ENCODE measurements around the gene CLDN1.

Gene CLDN1

DNA sequence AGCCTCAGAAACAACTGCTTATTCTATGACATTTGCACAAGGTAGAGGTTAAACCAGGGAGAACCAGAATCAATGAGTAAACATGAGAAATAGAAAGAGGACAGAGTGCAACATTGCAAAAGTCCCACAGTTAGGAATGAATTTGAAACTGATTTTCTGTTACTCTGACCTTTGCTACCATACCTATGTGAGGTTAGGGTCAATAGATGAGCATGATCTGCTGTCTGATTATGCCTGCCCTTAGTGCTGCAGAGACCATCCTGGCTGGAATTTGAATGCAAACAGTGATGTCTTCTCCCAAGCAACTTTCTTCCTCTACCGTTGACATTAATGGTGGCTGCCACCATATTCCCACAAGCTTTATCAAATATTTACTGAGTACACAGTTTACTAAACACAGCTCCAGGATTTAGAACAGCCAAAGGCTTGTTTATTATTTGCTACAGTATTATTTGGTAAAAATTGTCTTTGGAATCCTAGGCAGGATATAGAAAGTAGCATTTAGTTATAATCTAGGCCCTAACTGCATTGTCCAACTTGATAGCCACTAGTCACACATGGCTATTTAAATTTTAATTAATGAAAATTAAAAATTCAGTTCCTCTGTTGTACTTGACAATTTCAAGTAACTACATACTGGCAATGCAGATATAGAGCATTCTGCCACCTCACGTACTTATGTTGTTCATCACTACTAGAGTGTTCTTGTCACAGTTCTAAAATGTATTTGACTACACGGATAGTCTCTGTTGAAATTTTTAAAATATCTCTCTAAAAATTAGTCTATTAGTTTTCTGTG is 8.9 kb upstream of the CLDN1 start:
- DNase-seq = no peak

DNA sequence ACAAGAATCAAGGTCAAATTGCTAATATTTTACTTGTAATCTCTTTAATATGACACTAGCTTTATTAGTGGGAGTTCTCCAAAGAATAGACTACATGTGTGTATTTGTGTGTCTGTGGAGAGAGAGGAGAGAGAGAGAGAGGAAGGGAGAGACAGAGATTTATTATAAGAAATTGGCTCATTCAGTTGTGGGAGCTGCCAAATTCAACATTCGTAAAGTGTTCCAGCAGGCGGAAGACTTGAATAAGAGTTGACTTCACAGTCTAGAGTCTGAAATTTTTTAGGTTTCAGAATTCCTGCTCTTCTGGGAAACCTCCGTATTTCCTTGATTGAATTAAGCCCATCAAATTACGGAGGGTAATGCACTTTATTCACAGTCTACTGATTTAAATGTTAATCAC is 4.7 kb upstream of the CLDN1 start:
- no peak for DNase-seq

DNA sequence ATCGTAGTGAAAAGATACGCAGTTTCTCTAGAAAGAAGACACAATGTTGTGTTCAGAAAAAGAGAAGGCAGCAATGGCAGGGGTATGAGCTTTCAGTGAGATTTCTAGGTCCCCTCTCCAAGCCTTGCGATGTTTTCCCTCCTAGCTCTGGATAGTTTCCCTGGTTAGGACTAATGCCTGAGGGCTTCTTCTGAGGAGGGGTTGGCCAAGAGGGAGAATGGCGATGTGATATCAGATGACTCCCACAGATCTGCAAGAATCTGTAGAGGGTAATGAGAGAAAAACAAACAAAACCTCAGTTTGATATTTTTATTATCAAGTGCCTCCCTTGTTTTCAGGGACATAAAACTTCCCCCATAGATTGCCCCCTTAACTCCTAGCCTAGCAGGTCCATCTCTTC is 4.1 kb upstream of the CLDN1 start:
- DNase-seq = no peak

DNA sequence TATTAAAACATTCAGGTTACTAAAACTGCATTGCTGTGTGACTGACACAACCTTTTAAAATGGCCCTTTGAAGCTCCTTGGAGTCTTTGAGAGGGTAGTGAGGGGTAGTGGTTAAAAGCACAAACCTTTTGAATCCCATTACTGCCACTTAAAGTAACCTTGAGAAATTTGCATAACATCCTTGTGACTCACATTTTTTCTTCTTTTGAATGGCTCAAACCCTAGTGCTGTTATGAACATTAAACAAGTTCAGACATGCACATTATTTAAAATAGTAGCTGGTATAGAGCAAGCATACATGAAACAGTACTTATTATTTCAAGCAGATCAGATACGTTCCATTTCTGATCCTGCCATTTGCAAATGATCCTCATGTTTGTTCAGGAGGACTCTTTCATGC is 3.7 kb upstream of the CLDN1 start:
- no peak for DNase-seq

DNA sequence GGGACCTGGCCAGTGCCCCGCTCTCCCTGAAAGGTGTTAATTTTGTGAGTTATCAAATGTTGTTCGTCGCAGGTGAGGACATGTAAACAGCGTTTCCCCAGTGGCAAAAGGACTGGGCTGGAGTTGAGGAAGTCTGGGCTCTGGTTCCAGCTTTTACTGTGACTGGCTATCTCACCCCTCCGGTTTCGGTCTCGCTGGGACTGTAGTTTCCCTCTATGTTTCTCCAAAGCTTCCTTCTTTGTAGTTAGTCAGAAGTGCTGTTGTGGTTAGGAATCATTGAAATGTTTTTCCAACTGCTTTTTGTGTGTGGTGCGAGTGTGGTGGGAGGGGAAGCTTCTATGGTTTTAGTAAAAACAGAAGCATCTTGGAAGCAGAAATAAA is 990 bp upstream of the CLDN1 start:
- no peak for DNase-seq

DNA sequence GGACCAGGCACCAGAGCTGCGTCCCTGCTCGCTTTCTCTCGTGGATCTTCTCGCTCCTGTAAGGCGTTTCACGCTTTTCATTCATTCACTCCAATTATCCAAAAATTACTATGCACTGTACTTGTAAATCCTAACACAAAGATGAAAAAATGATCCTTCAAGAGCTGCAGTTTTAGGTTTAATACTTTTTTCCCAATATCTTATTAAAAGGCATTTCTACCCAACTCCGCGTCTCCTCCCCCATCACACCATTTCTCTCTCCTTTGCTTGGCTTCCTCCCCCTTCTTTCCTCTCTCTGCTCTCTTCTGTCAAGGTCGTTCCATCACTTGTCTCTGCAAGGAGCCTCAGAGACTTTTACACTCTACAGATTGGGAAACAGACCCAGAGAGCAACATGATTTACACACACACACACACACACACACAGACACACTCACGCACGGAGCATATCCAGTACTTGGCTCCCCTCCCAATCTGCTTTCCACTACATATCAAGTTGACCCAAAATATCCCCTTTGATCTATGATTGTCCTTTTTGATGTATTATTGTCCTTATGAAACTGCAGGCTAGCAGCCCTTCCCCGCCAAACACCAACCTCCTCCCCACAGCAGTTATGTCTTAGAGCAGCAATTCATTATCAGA is 479 bp upstream of the CLDN1 start:
- no peak for DNase-seq

DNA sequence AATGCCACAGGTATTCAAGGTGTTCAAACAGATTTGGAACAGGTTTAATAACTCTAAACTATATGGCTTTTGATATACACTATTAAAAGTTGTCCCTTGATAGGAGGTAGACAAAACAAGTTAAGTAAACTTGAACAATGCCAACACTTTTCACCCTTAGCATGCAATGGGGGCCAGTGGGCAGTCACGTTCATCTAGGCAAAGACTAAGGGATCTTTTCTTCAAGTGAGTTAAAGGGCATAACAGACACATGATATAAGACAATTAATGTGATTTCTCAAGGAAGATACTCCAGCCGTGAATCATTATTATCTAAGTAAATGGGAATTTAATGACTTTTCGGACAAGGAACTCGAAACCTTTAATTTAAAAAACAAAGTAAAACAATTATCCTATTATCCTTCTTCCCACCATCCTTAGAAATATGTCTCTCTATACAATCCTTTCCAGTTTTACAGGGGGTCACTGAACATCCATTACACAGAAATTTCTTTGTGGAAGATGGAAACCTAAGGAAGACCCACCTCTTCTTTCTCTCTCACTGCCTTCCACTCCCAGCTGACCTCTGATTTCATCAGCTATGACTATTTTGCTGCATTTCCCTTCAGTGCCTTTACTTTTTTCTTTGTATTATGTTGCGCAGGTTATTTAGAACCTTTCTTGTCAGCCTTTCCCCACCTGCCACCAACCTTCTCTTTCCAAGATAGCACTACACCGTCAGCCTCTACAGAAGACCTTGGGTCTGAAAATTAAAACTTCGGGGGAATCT is 1.5 kb downstream of the CLDN1 start:
- DNase-seq = no peak

DNA sequence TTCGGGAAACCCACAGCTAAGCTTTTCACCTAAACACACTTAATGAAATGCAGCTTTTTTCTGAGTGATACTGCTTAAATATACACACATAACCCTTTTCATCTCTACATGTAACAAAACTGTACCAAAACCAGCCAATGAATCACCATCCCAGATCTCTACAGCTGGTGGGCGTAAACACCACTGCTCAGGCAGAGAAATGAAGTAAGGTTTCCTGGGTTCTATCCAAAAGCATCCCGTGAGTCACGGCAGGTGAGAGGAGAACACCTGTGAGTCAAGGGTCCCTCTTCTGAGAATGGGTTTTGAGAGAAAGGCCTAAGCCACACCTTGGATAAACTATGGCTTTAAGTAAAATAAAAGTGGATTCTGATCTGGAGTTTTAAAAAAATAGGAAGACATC is 2.6 kb downstream of the CLDN1 start:
- DNase-seq = no peak

DNA sequence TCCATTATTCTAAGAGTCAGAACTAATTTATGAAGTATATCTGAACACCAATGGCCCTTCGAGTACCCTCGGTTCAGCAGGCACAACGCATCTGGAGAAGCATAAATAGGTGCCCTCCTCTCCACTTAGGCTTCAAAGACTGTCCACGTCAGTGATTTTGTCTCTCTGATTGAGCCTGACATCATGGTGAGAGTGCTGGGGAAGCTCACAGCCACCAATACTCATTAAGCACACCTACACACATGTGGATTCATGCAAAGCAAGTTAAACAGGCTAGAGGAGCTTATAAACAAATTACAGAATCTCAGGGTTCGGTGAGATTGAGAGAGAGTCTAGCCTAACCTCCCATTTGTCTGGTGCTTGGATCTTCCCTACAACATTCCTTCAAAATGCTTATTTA is 3.6 kb downstream of the CLDN1 start:
- no peak for DNase-seq

DNA sequence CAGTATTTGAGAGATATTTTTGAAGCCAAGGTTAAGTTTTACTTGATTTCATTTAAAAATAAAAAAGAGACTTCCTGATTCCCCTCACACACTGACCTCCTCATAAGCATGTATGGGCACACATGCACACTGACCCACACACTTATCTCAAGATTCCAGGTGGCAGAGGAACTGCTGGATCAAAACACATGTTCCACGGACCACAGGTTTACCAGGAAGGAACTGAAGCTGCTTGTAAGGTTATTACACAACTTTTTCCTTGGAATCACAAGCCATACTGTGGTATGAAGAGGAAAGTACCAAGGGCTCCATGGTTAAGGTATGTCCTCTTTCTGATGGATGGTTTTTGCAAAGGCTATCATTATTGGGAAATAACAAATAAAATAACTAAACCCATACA is 7.5 kb downstream of the CLDN1 start:
- DNase-seq = no peak

DNA sequence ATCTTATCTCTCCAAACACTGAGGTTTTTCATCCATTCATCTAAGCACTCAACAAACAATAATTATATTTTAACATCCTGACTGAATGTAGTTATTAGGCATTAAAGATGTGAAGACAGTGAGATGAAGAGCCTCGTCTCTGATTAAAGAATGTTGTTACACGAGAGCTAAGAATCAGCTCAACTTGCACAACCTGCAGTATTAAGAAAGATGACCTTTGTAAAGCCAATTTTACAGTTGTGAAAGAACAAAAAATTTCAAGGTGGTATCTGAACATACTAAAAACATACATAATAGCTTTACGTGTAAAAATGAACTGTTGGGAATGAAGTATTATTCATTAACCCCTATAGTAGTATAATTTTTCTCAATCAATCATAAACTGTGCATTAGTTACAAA is 12.8 kb downstream of the CLDN1 start:
- DNase-seq = no peak

DNA sequence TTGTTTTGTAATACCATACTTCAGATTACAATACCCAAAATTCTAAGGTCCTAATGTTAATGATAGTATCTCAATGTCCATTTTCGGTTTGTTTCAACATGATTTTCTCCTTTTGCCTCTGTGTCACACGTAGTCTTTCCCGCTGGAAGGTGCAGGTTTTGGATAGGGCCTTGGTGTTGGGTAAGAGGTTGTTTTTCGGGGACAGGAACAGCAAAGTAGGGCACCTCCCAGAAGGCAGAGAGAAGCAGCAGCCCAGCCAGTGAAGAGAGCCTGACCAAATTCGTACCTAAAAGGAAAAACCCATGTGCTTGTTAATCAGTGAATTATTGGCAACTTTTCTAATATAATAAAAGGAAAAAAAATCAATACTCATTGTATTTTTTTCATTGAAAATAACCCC is 14.1 kb downstream of the CLDN1 start:
- no peak for DNase-seq

DNA sequence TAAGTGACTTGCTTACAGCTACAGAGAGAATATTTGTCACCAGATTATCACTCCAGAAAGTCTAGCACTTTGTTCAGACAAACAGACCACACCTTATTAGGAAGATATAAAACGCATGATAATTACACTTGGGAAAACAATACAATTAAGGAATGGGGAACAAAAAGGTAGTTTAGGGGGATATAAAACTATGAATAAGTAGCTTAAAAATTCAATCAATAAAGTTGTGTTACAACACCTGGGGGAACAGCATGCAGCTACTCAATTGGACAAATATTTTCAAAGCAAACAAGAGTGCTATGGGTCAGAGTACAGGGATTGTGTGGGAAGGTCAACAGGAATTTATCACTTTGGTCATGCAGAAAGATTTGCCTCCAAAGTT is 15.1 kb downstream of the CLDN1 start:
- no peak for DNase-seq

DNA sequence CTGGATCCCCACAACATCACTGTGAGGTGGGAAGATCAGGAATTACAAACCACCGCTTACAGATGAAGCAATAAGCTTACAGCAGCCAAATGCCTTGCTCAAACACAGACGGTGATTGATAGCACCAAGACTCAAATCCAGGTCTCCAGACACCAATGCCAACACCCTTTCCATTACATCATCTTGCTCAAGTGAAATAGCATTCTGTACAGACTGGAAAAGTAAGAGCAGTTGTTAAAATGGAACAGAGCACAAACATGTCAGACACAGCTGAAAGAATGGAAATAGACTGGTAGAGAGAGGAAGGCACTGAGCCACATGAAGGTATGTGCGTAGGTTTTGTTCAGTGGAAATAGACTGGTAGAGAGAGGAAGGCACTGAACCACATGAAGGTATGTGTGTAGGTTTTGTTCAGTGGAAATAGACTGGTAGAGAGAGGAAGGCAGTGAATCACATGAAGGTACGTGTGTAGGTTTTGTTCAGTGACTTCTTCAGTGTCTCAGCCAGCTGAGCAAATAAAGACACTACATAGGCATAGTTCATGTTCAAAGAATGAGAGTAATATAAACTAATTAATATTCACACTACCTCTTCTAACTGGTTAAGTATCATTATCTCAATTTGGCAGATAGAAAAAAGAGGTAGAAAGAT is 15.6 kb downstream of the CLDN1 start:
- DNase-seq = no peak

DNA sequence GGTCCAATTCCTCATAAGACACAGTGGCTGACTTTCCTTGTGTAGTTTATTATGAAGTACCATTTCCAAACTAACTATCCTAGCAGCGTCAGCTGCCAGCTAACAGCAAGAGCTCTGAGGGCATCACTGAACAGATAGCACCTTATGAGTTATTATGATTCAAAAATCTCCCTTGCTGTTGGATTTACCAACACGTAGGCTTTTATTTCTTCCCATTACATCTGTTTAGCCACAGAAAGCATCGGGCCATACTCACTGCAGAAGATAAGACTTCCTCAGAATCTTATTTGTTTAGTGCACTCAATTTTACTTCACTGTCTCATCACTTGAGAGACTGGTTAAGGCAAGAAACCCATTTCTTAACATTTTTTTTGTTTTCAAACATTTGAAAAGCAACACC is 16.2 kb downstream of the CLDN1 start:
- no peak for DNase-seq

DNA sequence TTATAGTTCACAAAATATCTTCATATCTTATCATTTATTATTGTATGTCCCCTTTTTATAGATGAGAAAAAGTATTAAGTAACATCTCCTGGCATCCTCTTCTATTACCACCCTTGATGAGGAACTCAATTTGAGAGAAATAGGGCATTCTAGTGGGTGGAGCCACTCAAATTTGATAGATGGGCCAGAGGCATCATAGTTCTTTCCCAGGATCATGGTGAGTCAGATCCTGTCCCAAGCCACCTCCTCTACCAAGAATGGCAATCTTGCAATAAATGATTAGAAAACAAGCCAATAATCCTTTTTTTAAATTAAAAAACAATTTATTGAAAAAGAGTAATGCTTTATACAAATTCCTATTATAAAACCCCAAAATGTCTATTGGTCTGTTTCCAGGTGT is 16.8 kb downstream of the CLDN1 start:
- DNase-seq = no peak

DNA sequence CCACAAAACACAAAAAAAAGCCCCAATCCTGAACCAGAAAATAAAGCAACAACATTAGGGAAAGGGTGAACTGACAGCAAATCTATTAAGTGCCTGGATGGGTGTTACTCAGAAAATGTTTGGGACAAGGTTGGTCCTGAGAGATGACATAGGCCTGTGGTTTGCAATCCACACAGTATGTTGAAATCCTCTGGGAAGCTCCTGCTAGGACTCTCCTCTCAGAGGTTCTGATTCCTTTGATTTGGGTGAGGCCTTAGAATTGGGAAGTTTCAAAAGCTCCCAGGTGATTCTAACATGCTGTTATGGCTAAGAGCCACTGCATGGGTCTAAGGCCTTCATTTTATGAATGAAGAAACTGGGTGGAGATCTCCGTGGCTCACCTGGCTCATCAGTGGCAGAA is 18.4 kb downstream of the CLDN1 start:
- DNase-seq = no peak

DNA sequence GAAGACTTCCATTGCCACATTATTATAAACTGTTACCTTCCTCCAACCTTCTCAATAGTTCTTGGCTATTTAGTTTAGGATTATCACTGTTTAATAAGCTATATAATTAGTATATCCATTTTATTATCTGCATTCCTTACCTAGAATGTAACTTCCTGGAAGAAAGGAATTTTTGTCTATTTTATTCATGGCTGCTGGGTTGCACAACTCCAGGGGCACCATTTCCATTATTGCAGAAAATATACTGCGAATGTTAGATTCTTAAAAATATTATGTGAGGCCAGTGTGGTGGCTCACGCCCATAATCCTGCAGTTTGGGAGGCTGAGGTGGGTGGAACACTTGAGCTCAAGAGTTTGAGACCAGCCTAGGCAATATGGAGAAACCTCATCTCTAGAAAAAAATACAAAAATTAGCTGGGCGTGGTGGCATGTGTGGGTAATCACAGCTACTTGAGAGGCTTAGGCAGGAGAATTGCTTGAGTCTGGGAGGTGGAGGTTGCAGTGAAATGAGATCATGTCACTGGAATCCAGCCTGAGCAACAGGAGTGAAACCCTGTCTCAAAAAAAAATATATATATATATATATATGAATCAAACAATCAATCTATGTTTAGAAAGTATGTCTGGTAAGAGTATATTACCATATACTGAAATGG is 19.9 kb downstream of the CLDN1 start:
- no peak for DNase-seq

DNA sequence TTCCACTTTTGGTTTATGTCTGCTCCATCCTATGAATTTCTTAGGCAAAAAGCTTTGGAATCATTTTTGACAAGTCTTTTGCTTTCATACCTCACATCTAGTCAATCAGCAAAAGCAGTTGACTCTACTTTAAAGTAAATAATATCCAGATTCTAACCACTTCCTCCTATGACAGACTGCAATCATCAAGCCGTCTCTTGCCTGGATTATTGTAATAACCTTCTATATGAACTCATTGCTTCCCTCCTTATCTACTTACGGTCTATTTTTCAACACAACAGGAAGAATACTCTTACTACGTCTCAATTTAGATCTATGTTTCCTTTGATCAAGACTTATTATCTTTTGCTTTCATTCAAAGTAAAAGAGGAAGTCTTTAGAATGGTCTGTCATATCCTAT is 20.7 kb downstream of the CLDN1 start:
- DNase-seq = no peak

DNA sequence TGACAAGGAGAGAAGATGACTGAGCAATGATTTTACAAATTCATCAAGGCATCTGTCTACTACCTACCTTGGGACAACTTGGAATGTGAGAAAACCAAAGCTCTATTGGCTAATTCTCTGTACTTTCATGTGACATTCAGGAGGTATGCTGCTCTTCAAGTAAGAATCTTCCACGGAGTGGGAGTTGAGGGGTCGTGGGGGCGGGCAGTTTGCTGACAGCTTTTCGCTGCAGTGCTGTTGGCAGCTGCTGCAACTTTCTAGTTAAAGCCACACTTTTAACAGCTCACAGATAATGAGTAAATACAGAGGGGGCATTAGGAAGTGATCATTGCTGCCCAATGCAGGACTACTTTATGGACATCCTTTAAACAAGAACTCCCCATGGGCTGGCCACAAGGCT is 22.3 kb downstream of the CLDN1 start:
- no peak for DNase-seq

DNA sequence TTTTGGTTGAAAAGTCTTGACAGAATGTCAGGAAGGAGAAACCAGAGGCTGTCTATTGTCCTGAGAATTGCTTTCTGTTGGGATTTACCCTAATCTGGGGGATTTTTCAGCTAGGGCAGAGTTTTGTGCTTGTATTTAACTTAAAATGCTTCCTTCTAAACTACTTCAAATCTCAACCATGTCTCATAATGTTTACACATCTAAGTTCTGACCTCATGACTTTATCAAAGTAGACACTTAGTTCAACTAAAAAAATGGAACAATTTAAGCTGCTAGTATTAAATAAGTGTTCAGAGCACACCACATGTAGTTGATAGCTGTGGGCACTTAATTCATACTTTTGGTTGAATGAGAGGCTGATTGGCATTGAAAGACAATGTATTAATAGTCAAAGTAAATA is 28.2 kb downstream of the CLDN1 start:
- DNase-seq = no peak

DNA sequence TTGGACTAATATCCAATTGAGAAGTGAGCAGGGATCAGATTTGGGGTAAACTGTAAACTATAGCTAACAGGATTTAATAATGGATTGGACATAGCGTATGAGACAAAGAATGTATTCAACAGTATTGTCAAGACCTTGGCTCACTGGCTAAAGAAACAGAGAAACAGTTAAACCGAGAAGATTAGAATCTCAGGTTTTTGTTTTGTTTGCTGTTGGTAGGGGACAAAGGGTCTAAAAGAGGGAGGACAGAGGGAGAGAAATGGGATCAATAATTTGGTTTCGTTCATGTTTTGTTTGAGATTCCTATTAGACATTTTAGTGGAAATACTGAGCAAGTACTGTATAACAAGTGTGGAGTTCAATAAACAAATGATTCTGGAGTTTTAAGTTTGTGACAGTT is 28.6 kb downstream of the CLDN1 start:
- DNase-seq = no peak

DNA sequence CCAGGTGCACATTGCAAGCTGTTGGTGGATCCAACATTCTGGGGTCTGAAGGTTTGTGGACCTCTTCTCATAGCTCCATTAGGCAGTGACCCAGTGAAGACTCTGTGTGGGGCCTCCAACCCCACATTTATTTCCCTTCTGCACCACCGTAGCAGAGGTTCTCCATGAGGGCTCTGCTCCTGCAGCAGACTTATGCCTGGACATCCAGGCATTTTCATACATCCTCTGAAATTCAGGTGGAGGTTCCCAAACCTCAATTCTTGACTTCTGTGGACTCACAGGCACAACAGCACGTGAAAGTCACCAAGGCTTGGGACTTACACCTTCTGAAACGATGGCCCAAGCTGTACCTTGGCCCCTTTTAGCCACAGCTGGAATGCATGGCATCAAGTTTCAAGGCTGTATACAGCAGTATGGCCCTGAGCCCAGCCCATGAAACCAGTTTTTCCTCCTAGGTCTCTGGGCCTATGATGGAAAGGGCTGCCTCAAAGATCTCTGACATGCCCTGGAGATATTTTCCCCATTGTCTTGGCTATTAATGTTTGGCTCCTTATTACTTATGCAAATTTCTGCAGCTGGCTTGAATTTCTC is 30.2 kb downstream of the CLDN1 start:
- DNase-seq = no peak

Data from NCI-H2107 (cell line).